SU-DHL-6 (cell line): Measurements from ENCODE around the gene ZNF322.

ENCODE experiments used
- CTCF ChIP-seq: fragments of 200-600 bp; sonication (generic); IDR thresholded peaks from one replicate; pipeline ENCODE4 v1.5.1; 2017; ENCODE audit warnings: antibody characterized with exemption, mild to moderate bottlenecking, low read length, moderate library complexity; ENCODE audit not compliant: insufficient read depth, poor library complexity, severe bottlenecking
- EZH2phosphoT487 ChIP-seq: fragments of 200-600 bp; sonication (generic), shearing (Covaris generic); conservative IDR thresholded peaks from 2 replicates; pipeline ENCODE4 v1.6.1; 2018; ENCODE audit warnings: mild to moderate bottlenecking, antibody characterized with exemption, low read length, moderate library complexity, mixed read lengths

- TF ChIP-seq CTCF (no peak), EZH2phosphoT487 (no peak)
Observed at GRCh38 chr6:26640806-26641205, 18.7 kb downstream of the ZNF322 start.
